B cell (primary cell): ENCODE results near the gene OR5P2. TPM values are rescaled to one million over a fixed set of nuclear protein-coding genes. Genes with fewer than 3 reads are reported as not detected.

Experiments used
- ATAC-seq: fragments of 200-7000 bp; cut with Tn5 transposase; one replicate; pipeline ENCODE4 v1.10.0; 2021; ENCODE audit warnings: low read depth, mild to moderate bottlenecking, moderate number of reproducible peaks, moderate library complexity
- CTCF ChIA-PET: fragments of 350-600 bp; sonication (Branson Sonifier 250); formaldehyde crosslinking; loops from one replicate; lab custom pipeline; 2021; ENCODE audit warnings: antibody characterized with exemption, inconsistent platforms; lab: Charles Lee
- POLR2A ChIA-PET: fragments of 350-600 bp; sonication (Branson Sonifier 250); formaldehyde crosslinking; loops from one replicate; lab custom pipeline; 2021; ENCODE audit warnings: antibody characterized with exemption; lab: Charles Lee
- DNase-seq: peaks from one replicate; pipeline ENCODE4 v3.0.0; 2013
- H2AFZ ChIP-seq: 2 replicates; pipeline ENCODE4 v1.6.1; 2012; ENCODE audit warnings: mild to moderate bottlenecking, low read depth, low read length; ENCODE audit not compliant: insufficient read depth, poor library complexity, severe bottlenecking
- H3K27ac ChIP-seq, 2 donors: 1 replicate in 1 of 2; 2 replicates in 1 of 2; pipeline ENCODE4 v1.5.1; 2012 to 2013; ENCODE audit warnings: low read length in 2 of 2, mild to moderate bottlenecking in 2 of 2, moderate library complexity in 1 of 2
- H3K27me3 ChIP-seq, 4 experiments: fragments of 200-600 bp in 1 of 4; sonication (generic) in 1 of 4; replicated peaks in 1 of 4; 1 replicate in 2 of 4; 2 replicates in 2 of 4; pipeline versions ENCODE4 v1.6.1 to v1.7.0; 2013 to 2016; ENCODE audit warnings: low read length in 3 of 4, mild to moderate bottlenecking in 2 of 4, mixed read lengths in 1 of 4, moderate library complexity in 1 of 4; ENCODE audit not compliant: insufficient read depth in 4 of 4, control insufficient read depth in 3 of 4; ENCODE audit errors: control extremely low read depth in 1 of 4
- H3K36me3 ChIP-seq, 2 experiments: replicated peaks in 1 of 2; 1 replicate in 1 of 2; 2 replicates in 1 of 2; pipeline versions ENCODE4 v1.6.1 to v1.7.1; 2013; ENCODE audit warnings: low read length in 1 of 2; ENCODE audit not compliant: insufficient read depth in 2 of 2, control insufficient read depth in 1 of 2; ENCODE audit errors: control extremely low read depth in 1 of 2, extremely low read depth in 1 of 2
- H3K4me1 ChIP-seq, 2 donors: fragments of 200-600 bp in 1 of 2; sonication (generic) in 1 of 2; 1 replicate in 1 of 2; 2 replicates in 1 of 2; pipeline versions ENCODE4 v1.5.1 to v1.6.1; 2013 to 2017; ENCODE audit warnings: low read length in 2 of 2; ENCODE audit not compliant: control insufficient read depth in 2 of 2, insufficient read depth in 2 of 2
- H3K4me2 ChIP-seq: replicated peaks from 2 replicates; pipeline ENCODE3; 2012; ENCODE audit warnings: mild to moderate bottlenecking, low read depth, low read length; ENCODE audit not compliant: poor library complexity, severe bottlenecking
- H3K4me3 ChIP-seq, 5 experiments: fragments of 200-600 bp in 1 of 5; sonication (generic) in 1 of 5; 1 replicate in 3 of 5; 2 replicates in 2 of 5; pipeline versions ENCODE4 v1.5.1 to v1.7.0; 2011 to 2016; ENCODE audit warnings: low read length in 4 of 5, mild to moderate bottlenecking in 4 of 5, low read depth in 2 of 5, control low read depth in 1 of 5, moderate library complexity in 1 of 5; ENCODE audit not compliant: insufficient read depth in 1 of 5; ENCODE audit errors: control extremely low read depth in 1 of 5, extremely low read depth in 1 of 5
- H3K79me2 ChIP-seq: fragments of 200-600 bp; sonication (generic); one replicate; pipeline ENCODE4 v1.6.0; 2016; ENCODE audit warnings: low read length; ENCODE audit not compliant: control insufficient read depth, insufficient read depth
- H3K9ac ChIP-seq: fragments of 200-600 bp; sonication (generic); 2 replicates; pipeline ENCODE4 v1.6.1; 2017; ENCODE audit warnings: mild to moderate bottlenecking, low read length, moderate library complexity
- H3K9me3 ChIP-seq, 3 donors: one replicate each; pipeline versions ENCODE4 v1.6.1 to v1.7.1; 2013; ENCODE audit warnings: low read length in 2 of 3; ENCODE audit not compliant: control insufficient read depth in 2 of 3, insufficient read depth in 1 of 3; ENCODE audit errors: control extremely low read depth in 1 of 3
- H4K20me1 ChIP-seq: 2 replicates; pipeline ENCODE4 v1.6.0; 2012; ENCODE audit warnings: mild to moderate bottlenecking, low read length; ENCODE audit not compliant: insufficient read depth, control insufficient read depth, poor library complexity, severe bottlenecking
- H3K27ac Mint-ChIP-seq: one replicate; pipeline ENCODE4 v1.8.0; 2021; ENCODE audit warnings: mixed read lengths
- H3K27me3 Mint-ChIP-seq: one replicate; pipeline ENCODE4 v1.8.0; 2021; ENCODE audit warnings: mixed read lengths
- H3K4me1 Mint-ChIP-seq: one replicate; pipeline ENCODE4 v1.8.0; 2021; ENCODE audit warnings: mixed read lengths
- H3K4me3 Mint-ChIP-seq: one replicate; pipeline ENCODE4 v1.8.0; 2021; ENCODE audit warnings: mixed read lengths
- H3K9me3 Mint-ChIP-seq: one replicate; pipeline ENCODE4 v1.8.0; 2022; ENCODE audit warnings: mixed read lengths; ENCODE audit not compliant: insufficient read depth
- EZH2 ChIP-seq: IDR thresholded peaks from 2 replicates; pipeline ENCODE4 v1.6.1; 2012; ENCODE audit warnings: borderline replicate concordance, low read depth, mild to moderate bottlenecking, moderate library complexity, low read length; ENCODE audit not compliant: insufficient read depth, poor library complexity, severe bottlenecking
- WGBS: methylation state at CpG from one replicate; pipeline ENCODE4 v1.1.5; 2013; ENCODE audit warnings: missing lambda C conversion rate; ENCODE audit not compliant: insufficient coverage; 5-methylcytosine and 5-hydroxymethylcytosine counted together
- intact Hi-C: fragments of 100-400 bp; cut with micrococcal nuclease; formaldehyde crosslinking; loops from one replicate; pipeline ENCODE4 v1.10.0; 2022
- polyA plus RNA-seq: library from polyadenylated mRNA; depleted of rRNA; stranded (reverse); fragments of >200 nt; gene quantifications from 2 replicates; pipeline ENCODE4 v1.2.3, GENCODE V29; 2012
- total RNA-seq, 2 donors: library from RNA; stranded (reverse); fragments of 120-200 nt in 1 of 2; gene quantifications; 1 replicate in 1 of 2; 2 replicates in 1 of 2; pipeline versions ENCODE4 v1.2.3 to v1.2.4, GENCODE V29; 2013 to 2022
- TF ChIP-seq, protein P1 (sequence below): fragments of 200-600 bp; IDR thresholded peaks from one replicate; pipeline ENCODE4 v1.8.0; 2022; ENCODE audit warnings: antibody characterized with exemption, mild to moderate bottlenecking

Gene OR5P2
- total and polyA plus RNA-seq, 2 donors (not counting 1 experiment from before 2014, with no cell fraction given): not detected

DNA sequence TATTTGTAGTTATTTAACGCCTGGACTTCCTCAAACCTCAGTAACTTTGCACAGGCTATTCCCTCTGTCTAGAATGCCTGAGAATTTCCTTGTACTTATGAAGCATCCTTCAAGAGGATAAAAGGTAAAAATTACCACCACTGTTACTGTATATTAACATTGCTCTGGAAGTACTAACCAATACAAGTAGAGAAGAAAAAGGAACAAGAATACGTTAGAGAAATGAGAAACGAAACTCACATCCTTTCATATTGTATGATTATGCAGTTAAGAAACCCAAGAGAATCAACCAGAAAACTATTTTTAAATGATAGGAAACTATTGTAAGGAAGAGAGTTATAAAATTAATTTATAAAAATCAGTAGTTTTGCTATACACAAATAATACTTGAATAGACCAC lies 48.2 kb upstream of the OR5P2 start:
- no CpG with 5 or more reads among the region's 3 CpGs for WGBS
- Histone ChIP-seq H3K4me2 (no peak overlapping the region), H3K36me3 (no peaks in the 10 kb centered on the region), H3K9ac (no peak overlapping the region), H2AFZ (no peak overlapping the region), H3K79me2 (no peaks in the 10 kb centered on the region), H4K20me1 (no peaks in the 10 kb centered on the region), H3K27me3 (no peaks in the 10 kb centered on the region), H3K4me3 (no peak overlapping the region), H3K27ac (no peak overlapping the region), H3K4me1 (no peaks in the 10 kb centered on the region), H3K9me3 (no peaks in the 10 kb centered on the region)
- no peaks in the 10 kb centered on the region for H3K9me3 Mint-ChIP-seq
- CTCF ChIA-PET: no interaction called here
- intact Hi-C loops: no loop called here
- ATAC-seq (no peak), DNase-seq (no peak)
- POLR2A ChIA-PET: no interaction called here
- peaks cover 3% of the 10 kb centered on the region for H3K4me1 Mint-ChIP-seq
- H3K4me3 Mint-ChIP-seq: no peak overlapping the region
- TF ChIP-seq, protein P1, sequence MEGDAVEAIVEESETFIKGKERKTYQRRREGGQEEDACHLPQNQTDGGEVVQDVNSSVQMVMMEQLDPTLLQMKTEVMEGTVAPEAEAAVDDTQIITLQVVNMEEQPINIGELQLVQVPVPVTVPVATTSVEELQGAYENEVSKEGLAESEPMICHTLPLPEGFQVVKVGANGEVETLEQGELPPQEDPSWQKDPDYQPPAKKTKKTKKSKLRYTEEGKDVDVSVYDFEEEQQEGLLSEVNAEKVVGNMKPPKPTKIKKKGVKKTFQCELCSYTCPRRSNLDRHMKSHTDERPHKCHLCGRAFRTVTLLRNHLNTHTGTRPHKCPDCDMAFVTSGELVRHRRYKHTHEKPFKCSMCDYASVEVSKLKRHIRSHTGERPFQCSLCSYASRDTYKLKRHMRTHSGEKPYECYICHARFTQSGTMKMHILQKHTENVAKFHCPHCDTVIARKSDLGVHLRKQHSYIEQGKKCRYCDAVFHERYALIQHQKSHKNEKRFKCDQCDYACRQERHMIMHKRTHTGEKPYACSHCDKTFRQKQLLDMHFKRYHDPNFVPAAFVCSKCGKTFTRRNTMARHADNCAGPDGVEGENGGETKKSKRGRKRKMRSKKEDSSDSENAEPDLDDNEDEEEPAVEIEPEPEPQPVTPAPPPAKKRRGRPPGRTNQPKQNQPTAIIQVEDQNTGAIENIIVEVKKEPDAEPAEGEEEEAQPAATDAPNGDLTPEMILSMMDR: no peak
- no peak for TF ChIP-seq EZH2
- no peak overlapping the region for H3K27ac Mint-ChIP-seq
- peaks cover 11% of the 10 kb centered on the region for H3K27me3 Mint-ChIP-seq

DNA sequence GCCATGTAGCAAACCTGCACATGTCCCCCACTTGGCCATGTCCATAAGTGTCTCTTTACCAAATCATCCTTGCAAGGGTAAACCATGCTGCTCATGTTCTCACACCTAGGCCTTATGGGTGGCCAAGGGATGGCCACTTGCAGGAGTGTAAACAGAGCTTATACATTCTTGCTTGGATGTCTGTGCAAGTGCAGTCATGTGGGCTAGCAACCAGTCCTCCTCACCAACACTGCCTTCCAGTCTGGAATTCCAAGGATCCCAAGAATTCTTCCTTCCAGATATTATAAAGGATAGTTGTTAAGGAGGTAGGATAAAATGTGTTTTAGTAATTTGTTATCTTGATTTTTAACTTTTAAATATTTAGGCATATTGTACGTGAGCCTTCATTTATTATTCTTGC lies 47.8 kb upstream of the OR5P2 start:
- Histone ChIP-seq H3K4me2 (no peak overlapping the region), H3K9ac (no peak overlapping the region), H3K4me3 (no peak overlapping the region), H3K36me3 (no peaks in the 10 kb centered on the region), H4K20me1 (no peaks in the 10 kb centered on the region), H3K9me3 (no peaks in the 10 kb centered on the region), H3K79me2 (no peaks in the 10 kb centered on the region), H3K27me3 (no peaks in the 10 kb centered on the region), H3K4me1 (no peaks in the 10 kb centered on the region), H2AFZ (no peak overlapping the region), H3K27ac (no peak overlapping the region)
- ATAC-seq (no peak), DNase-seq (no peak)
- TF ChIP-seq, protein P1: no peak
- TF ChIP-seq EZH2: no peak
- ChIA-PET CTCF (no interaction called here), POLR2A (no interaction called here)
- Mint-ChIP-seq H3K9me3 (no peaks in the 10 kb centered on the region), H3K4me3 (no peak overlapping the region), H3K27me3 (peaks cover 11% of the 10 kb centered on the region), H3K4me1 (peaks cover 3% of the 10 kb centered on the region), H3K27ac (no peak overlapping the region)
- intact Hi-C loops: no loop called here
- WGBS: no CpG with 5 or more reads among the region's 1 CpG
